ENCODE measurements around the gene ATG2B. TPM values are rescaled to one million over a fixed set of nuclear protein-coding genes. Genes with fewer than 3 reads are reported as not detected.
A peak's percentile ranks its signal among the peaks of the same experiment; 100 is the strongest.
"Not testable (repeated sequence)": the region's sequence is repeated elsewhere in the genome, so short reads cannot be mapped to it uniquely, and the experiment has no call there.

ATG2B gene
- total and polyA plus RNA-seq, 2 donors (not counting 1 experiment from before 2014, with no cell fraction given) = 15.0 to 30.9 TPM

GRCh38 chr14:96352708-96353107, 10.4 kb downstream of the ATG2B start:
- DNase-seq (ENCODE audit: low read depth in 2 of 2) = peak; percentile 17 to 42
- H3K79me2 ChIP-seq (ENCODE audit: control insufficient read depth, insufficient read depth, low read length) = peaks cover 3% of the 10 kb centered on the region
- TF ChIP-seq, protein P1, sequence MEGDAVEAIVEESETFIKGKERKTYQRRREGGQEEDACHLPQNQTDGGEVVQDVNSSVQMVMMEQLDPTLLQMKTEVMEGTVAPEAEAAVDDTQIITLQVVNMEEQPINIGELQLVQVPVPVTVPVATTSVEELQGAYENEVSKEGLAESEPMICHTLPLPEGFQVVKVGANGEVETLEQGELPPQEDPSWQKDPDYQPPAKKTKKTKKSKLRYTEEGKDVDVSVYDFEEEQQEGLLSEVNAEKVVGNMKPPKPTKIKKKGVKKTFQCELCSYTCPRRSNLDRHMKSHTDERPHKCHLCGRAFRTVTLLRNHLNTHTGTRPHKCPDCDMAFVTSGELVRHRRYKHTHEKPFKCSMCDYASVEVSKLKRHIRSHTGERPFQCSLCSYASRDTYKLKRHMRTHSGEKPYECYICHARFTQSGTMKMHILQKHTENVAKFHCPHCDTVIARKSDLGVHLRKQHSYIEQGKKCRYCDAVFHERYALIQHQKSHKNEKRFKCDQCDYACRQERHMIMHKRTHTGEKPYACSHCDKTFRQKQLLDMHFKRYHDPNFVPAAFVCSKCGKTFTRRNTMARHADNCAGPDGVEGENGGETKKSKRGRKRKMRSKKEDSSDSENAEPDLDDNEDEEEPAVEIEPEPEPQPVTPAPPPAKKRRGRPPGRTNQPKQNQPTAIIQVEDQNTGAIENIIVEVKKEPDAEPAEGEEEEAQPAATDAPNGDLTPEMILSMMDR (conservative IDR thresholded peaks at IDR 0.05 in 1 of 2, IDR thresholded peaks at IDR 0.05 in 1 of 2; ENCODE audit: low read depth in 1 of 2, low read length in 2 of 2) = no peak
- no peak for TF ChIP-seq EZH2 (IDR thresholded peaks at IDR 0.05; ENCODE audit: low read length, missing control alignments)

GRCh38 chr14:96351986-96352385, 11.2 kb downstream of the ATG2B start:
- Histone ChIP-seq H3K9ac (ENCODE audit: insufficient read depth, low read length) (no peak overlapping the region), H3K36me3 (ENCODE audit: control insufficient read depth, insufficient read depth, low read length) (no peaks in the 10 kb centered on the region), H3K27ac (ENCODE audit: insufficient read depth, low read length) (no peak overlapping the region), H3K27me3 (ENCODE audit: control insufficient read depth, insufficient read depth, low read length) (no peaks in the 10 kb centered on the region), H4K20me1 (ENCODE audit: control insufficient read depth, extremely low read depth, insufficient read depth, low read length) (no peaks in the 10 kb centered on the region), H3K4me1 (ENCODE audit: control insufficient read depth, extremely low read depth, insufficient read depth, low read length) (no peaks in the 10 kb centered on the region), H2AFZ (ENCODE audit: low read length) (no peak overlapping the region), H3K9me3 (ENCODE audit: control insufficient read depth, insufficient read depth, low read depth, low read length) (no peaks in the 10 kb centered on the region), H3K79me2 (ENCODE audit: control insufficient read depth, insufficient read depth, low read length) (peaks cover 3% of the 10 kb centered on the region), H3K4me2 (ENCODE audit: extremely low read depth, insufficient read depth, low read length) (no peak overlapping the region), H3K4me3 (replicated peaks in 1 of 4; ENCODE audit: control extremely low read depth in 1 of 4, insufficient read depth in 1 of 4, low read depth in 3 of 4, low read length in 4 of 4) (no peak overlapping the region)
- DNase-seq (ENCODE audit: low read depth in 2 of 2) = peak in 1 of 2 donors; percentile 13
- TF ChIP-seq, protein P1 (conservative IDR thresholded peaks at IDR 0.05 in 1 of 2, IDR thresholded peaks at IDR 0.05 in 1 of 2; ENCODE audit: low read depth in 1 of 2, low read length in 2 of 2) = no peak
- TF ChIP-seq EZH2 (IDR thresholded peaks at IDR 0.05; ENCODE audit: low read length, missing control alignments) = no peak

More at GRCh38 chr14:96352708-96353107, 10.4 kb downstream of the ATG2B start:
- no peak overlapping the region for H2AFZ ChIP-seq (ENCODE audit: low read length)
- H3K9me3 ChIP-seq (ENCODE audit: control insufficient read depth, insufficient read depth, low read depth, low read length) = no peaks in the 10 kb centered on the region
- no peak overlapping the region for H3K4me3 ChIP-seq (replicated peaks in 1 of 4; ENCODE audit: control extremely low read depth in 1 of 4, insufficient read depth in 1 of 4, low read depth in 3 of 4, low read length in 4 of 4)
- no peaks in the 10 kb centered on the region for H3K36me3 ChIP-seq (ENCODE audit: control insufficient read depth, insufficient read depth, low read length)
- no peaks in the 10 kb centered on the region for H3K27me3 ChIP-seq (ENCODE audit: control insufficient read depth, insufficient read depth, low read length)
- H3K4me1 ChIP-seq (ENCODE audit: control insufficient read depth, extremely low read depth, insufficient read depth, low read length) = no peaks in the 10 kb centered on the region
- no peak overlapping the region for H3K4me2 ChIP-seq (ENCODE audit: extremely low read depth, insufficient read depth, low read length)
- no peaks in the 10 kb centered on the region for H4K20me1 ChIP-seq (ENCODE audit: control insufficient read depth, extremely low read depth, insufficient read depth, low read length)
- no peak overlapping the region for H3K9ac ChIP-seq (ENCODE audit: insufficient read depth, low read length)
- H3K27ac ChIP-seq (ENCODE audit: insufficient read depth, low read length) = no peak overlapping the region

GRCh38 chr14:96349286-96350075, 13.7 kb downstream of the ATG2B start:
- H3K27me3 ChIP-seq (ENCODE audit: control insufficient read depth, insufficient read depth, low read length) = no peaks in the 10 kb centered on the region
- H3K4me3 ChIP-seq (replicated peaks in 1 of 4; ENCODE audit: control extremely low read depth in 1 of 4, insufficient read depth in 1 of 4, low read depth in 3 of 4, low read length in 4 of 4) = no peak overlapping the region
- H3K4me1 ChIP-seq (ENCODE audit: control insufficient read depth, extremely low read depth, insufficient read depth, low read length) = no peaks in the 10 kb centered on the region
- H3K4me2 ChIP-seq (ENCODE audit: extremely low read depth, insufficient read depth, low read length) = no peak overlapping the region
- H3K36me3 ChIP-seq (ENCODE audit: control insufficient read depth, insufficient read depth, low read length) = no peaks in the 10 kb centered on the region
- H3K9me3 ChIP-seq (ENCODE audit: control insufficient read depth, insufficient read depth, low read depth, low read length) = no peaks in the 10 kb centered on the region
- TF ChIP-seq, protein P1 (conservative IDR thresholded peaks at IDR 0.05 in 1 of 2, IDR thresholded peaks at IDR 0.05 in 1 of 2; ENCODE audit: low read depth in 1 of 2, low read length in 2 of 2) = no peak
- TF ChIP-seq EZH2 (IDR thresholded peaks at IDR 0.05; ENCODE audit: low read length, missing control alignments) = no peak
- H3K79me2 ChIP-seq (ENCODE audit: control insufficient read depth, insufficient read depth, low read length) = peaks cover 3% of the 10 kb centered on the region
- H2AFZ ChIP-seq (ENCODE audit: low read length) = no peak overlapping the region
- DNase-seq (ENCODE audit: low read depth in 2 of 2) = peak in 1 of 2 donors; percentile 28
- no peak overlapping the region for H3K9ac ChIP-seq (ENCODE audit: insufficient read depth, low read length)
- H3K27ac ChIP-seq (ENCODE audit: insufficient read depth, low read length) = no peak overlapping the region
- H4K20me1 ChIP-seq (ENCODE audit: control insufficient read depth, extremely low read depth, insufficient read depth, low read length) = no peaks in the 10 kb centered on the region

- H4K20me1 ChIP-seq (ENCODE audit: control insufficient read depth, extremely low read depth, insufficient read depth, low read length); H3K27ac ChIP-seq (ENCODE audit: insufficient read depth, low read length); H3K4me2 ChIP-seq (ENCODE audit: extremely low read depth, insufficient read depth, low read length); H3K36me3 ChIP-seq (ENCODE audit: control insufficient read depth, insufficient read depth, low read length); H2AFZ ChIP-seq (ENCODE audit: low read length); H3K27me3 ChIP-seq (ENCODE audit: control insufficient read depth, insufficient read depth, low read length); DNase-seq (ENCODE audit: low read depth in 2 of 2); H3K4me1 ChIP-seq (ENCODE audit: control insufficient read depth, extremely low read depth, insufficient read depth, low read length); H3K79me2 ChIP-seq (ENCODE audit: control insufficient read depth, insufficient read depth, low read length); H3K4me3 ChIP-seq (replicated peaks in 1 of 4; ENCODE audit: control extremely low read depth in 1 of 4, insufficient read depth in 1 of 4, low read depth in 3 of 4, low read length in 4 of 4); H3K9me3 ChIP-seq (ENCODE audit: control insufficient read depth, insufficient read depth, low read depth, low read length); H3K9ac ChIP-seq (ENCODE audit: insufficient read depth, low read length): not testable (repeated sequence)
Measured at GRCh38 chr14:96347957-96348356, 15.2 kb downstream of the ATG2B start.
